GM18499 (cell line): ENCODE data around the gene RASEF.

Source experiments
- ATAC-seq: cut with Tn5 transposase; IDR thresholded peaks from one replicate; pipeline ENCODE4 v1.9.1; 2021; ENCODE audit warnings: moderate number of reproducible peaks; ENCODE audit not compliant: insufficient read depth, unreplicated experiment

RASEF gene

GRCh38 chr9:83015897-83016296, 47.0 kb downstream of the RASEF start:
- ATAC-seq = no peak

DNA sequence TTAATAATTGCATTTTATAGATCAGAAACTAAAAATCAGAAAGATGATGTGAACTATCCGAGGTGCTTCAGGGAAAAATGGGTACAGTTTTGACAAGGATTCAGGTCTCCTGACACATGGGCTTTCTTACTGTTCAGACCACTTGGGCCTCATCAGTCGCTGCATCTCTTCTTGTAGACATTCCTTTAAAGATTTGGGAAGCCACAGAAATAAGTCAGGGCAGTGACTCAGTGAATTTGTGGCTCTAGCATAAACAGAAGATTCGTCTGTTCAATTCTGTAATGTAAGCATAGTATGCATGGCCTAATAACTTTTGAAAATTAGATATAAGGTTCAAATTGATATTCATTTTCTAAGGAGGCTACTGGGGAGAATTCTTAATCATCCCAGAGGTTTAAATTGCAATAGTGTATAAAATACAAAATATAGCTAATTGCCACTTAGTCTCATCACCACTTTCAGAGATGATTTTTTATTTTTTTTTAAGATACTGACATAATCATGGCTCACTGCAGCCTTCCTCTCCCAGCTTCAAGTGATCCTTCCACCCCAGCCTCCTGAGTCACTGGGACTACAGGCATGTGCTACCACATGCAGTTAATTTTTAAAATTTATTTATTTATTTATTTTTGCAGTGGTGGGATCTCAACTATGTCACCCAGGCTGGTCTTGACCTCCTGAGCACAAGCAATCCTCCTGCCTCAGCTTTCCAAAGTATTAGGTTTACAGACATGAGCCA, 48.9 kb downstream of the RASEF start:
- ATAC-seq = no peak

DNA sequence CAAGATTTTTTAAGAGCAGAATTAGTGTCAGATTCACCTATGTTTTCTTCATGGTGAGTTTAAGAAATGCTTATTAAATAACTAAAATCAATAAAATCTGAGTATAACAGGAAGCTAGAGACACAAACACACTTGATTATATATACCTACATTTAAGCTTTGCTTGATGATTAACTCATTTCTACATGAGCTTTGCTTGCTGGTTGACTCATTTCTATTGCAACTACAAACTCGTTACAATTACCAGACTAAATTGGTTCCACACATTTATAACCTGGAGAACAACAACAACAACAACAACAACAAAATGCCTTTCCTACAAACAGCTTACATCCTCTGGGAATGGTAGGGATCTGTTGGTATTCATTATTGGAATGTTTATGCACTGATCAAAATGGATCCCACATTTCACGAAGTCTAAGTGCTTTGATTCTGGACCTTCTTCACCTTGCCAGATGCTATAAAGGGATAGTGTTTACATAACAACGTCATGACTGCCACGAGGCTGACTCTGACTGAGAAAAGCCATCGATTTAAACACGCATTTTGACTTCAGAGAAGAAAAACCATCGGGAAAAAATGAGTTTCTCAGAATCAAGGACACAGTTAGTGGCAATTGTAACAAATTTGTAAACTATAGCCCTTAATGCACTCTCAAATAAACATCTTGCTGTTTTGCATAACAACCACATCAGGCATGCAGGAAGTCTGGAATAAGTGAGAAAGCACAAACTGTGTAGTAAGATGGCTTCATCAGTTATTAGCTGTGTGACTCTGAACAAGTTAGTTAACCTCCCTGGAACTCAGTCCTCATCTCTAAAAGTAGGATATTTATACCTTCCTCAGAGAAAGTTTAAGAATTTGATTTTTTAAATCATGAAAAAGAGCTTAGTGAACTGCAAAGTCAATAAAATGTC, 49.8 kb downstream of the RASEF start:
- ATAC-seq = no peak

GRCh38 chr9:83012168-83012921, 50.6 kb downstream of the RASEF start:
- no peak for ATAC-seq

- ATAC-seq = no peak
Observed at GRCh38 chr9:83011611-83012010, 51.3 kb downstream of the RASEF start.

- ATAC-seq = no peak
Observed at GRCh38 chr9:83007521-83008300, 55.2 kb downstream of the RASEF start.

DNA sequence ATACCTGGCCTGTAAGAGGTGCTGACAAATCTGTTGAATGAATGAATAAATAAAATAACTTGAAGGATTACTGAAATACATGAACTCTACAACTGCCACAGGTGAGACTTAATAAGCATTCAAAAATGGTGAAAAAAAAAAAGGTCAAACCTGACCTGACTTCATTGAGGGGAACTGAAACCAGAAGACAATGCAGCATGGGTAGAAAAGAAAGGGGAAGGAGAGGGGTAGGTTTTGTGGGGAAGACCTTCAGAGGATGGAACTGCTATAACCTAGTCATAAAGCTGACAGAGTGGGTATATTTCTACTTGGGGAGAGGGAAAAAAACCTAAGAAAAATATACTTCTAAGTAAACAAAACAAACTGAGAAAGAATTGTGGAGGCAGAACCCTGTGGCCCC, 56.6 kb downstream of the RASEF start:
- peak; percentile 87 for ATAC-seq

DNA sequence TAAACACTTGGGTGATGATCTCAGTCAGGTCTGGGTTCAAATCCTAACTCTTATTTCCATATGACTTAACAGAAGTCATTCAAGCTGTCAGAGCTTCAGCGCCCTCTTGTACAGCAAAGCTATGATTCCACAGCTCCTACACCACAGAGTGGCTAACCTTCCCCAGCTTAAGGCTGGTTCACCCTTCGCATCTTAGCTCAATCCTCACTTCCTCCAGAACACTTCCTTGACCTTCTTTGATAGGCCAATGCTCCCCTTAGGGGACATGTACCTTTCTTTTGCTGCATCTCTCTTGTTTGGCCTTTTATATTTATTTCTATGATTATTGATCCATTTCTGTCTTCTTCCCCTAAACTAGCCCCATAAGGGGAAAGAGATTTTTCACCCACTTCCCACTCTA, 57.0 kb downstream of the RASEF start:
- no peak for ATAC-seq

GRCh38 chr9:83005361-83005760, 57.6 kb downstream of the RASEF start:
- ATAC-seq = no peak

DNA sequence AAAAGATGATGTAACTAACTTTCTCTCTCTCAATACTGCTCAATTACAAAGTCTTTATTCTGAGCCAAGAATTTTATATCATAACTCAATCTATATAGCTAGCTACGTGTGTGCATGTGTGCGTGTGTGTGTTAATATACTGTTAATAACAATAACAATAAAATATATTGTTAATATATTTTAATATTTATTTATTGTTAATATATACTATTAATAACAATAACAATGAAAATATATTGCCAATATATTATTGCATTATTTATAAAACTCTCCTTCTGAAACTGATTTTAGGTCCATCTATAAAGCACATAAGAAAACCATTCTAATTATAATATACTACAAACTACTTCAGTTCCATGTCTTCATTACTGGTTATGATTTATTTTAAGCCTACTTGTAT, 60.6 kb downstream of the RASEF start:
- ATAC-seq = no peak

DNA sequence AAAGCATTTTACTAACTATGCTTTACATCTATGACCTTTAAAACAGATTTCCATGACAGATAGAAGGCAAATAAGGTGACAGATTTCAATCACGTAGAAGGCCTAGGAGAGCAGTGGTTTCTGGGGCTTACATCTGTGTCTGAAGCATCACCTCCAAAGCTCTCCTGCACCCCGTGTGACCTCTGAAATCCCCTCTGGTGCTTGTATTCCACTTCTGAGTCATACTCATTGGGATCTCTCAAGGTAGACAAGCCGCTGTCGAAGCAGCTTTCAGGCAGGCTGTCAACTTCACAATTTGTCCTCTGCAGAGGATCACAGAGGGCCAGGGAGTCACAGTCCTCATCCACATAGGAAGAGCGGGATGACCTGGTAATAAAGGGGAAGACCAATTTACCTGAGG, 62.2 kb downstream of the RASEF start:
- ATAC-seq = no peak

- no peak for ATAC-seq
Observed at GRCh38 chr9:82998409-82998808, 64.5 kb downstream of the RASEF start.

- no peak for ATAC-seq
Observed at GRCh38 chr9:82997476-82998140, 65.3 kb downstream of the RASEF start.

GRCh38 chr9:82996941-82997340, 66.0 kb downstream of the RASEF start:
- ATAC-seq = no peak

DNA sequence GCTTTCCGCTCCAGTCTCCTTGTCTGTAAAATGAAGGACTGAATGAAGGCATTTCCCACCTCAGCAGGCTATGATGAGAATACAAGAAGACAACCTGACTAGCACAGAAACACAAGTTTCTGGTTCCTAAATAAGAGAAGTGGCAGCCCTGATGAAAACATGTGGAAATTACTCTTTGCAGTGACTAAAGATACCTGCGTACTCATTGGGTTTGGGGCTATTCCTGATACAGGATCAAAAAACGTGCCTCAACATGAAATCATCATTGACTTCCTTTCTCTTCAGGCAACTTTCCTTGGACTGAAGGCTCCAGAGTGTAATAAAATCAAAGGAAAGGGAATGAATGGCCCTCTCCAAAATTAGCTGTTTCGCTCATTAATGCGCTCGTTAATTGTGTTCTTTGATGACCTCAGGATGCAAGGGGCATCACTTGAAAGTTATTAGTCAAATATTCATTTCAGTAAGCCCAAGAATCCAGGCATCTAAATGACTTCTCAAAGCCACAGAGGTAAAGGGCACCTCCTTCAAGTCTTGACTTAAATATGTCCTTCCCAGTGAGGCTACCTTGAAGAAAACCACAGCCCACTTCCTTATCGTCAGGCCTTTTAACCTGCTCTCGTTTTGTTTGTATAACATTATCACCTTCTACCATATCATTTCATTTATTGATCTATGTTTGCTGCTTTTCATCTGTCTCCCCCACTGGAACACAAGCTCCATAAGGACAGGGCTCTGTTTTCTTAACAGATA, 68.9 kb downstream of the RASEF start:
- ATAC-seq = no peak

- no peak for ATAC-seq
Observed at GRCh38 chr9:82991671-82992070, 71.3 kb downstream of the RASEF start.

GRCh38 chr9:82989929-82990328, 73.0 kb downstream of the RASEF start:
- no peak for ATAC-seq

DNA sequence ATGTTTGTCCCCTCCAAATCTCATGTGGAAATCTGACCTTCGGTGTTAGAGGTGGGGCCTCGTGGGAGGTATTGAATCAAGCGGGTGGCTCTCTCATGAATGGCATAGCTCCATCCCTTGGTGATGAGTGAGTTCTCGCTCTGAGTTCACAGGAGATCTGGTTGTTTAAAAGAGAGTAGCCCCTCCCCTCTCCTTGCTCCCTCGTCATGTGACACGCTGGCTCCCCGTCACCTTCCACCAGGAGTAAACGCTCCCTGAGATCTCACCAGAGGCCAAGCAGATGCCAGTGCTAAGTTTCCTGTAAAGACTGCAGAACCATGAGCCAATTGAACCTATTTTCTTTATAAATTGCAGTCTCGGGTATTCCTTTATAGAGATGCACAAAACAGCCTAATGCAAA, 74.5 kb downstream of the RASEF start:
- ATAC-seq = no peak
